ENCODE data around the gene SHQ1.

DNA sequence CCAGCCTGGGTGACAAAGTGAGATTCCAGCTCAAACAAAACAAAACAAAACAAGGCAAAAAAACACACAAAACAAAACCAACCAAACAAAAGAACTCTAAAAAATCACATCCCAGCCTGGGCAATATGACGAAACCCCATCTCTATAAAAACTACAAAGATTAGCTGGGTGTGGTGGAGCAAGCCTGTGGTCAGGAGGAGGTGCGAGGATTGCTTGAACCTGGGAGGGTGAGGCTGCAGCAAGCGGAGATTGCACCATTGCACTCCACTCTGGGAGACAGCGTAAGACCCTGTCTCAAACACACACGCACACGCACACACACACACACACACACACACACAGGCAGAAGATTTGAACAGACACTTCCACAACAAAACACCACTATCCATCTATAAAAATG is 99.6 kb downstream of the SHQ1 start:
- no peak for TF ChIP-seq POLR2A (IDR thresholded peaks at IDR 0.05; ENCODE audit: low read depth, low read length)
- TF ChIP-seq POLR2AphosphoS5 (IDR thresholded peaks at IDR 0.05; ENCODE audit: low read depth, low read length), result no peak
- TF ChIP-seq TAF1 (IDR thresholded peaks at IDR 0.05; ENCODE audit: borderline replicate concordance, low read depth, low read length), result no peak

All from GM12892 (cell line).